ENCODE measurements around the gene KCNAB2.
A peak's percentile ranks its signal among the peaks of the same experiment; 100 is the strongest.
"Not testable (repeated sequence)": the region's sequence is repeated elsewhere in the genome, so short reads cannot be mapped to it uniquely, and the experiment has no call there.

The KCNAB2 gene

GRCh38 chr1:6010554-6010953, 35.1 kb upstream of the KCNAB2 start:
- DNase-seq (ENCODE audit: low read depth in 2 of 2) = no peak

- no peak for DNase-seq (ENCODE audit: low read depth in 2 of 2)
Measured at GRCh38 chr1:6011161-6011945, 34.3 kb upstream of the KCNAB2 start.

GRCh38 chr1:6011946-6012258, 33.8 kb upstream of the KCNAB2 start:
- no peak for DNase-seq (ENCODE audit: low read depth in 2 of 2)

GRCh38 chr1:6012529-6013318, 33.0 kb upstream of the KCNAB2 start:
- no peak for DNase-seq (ENCODE audit: low read depth in 2 of 2)

GRCh38 chr1:6013491-6013890, 32.2 kb upstream of the KCNAB2 start:
- DNase-seq (ENCODE audit: low read depth in 2 of 2) = no peak

- DNase-seq (ENCODE audit: low read depth in 2 of 2) = no peak
Measured at GRCh38 chr1:6014130-6014999, 31.3 kb upstream of the KCNAB2 start.

- DNase-seq (ENCODE audit: low read depth in 2 of 2) = no peak
Measured at GRCh38 chr1:6016191-6016865, 29.4 kb upstream of the KCNAB2 start.

- DNase-seq (ENCODE audit: low read depth in 2 of 2) = not testable (repeated sequence)
Measured at GRCh38 chr1:6017654-6018053, 28.0 kb upstream of the KCNAB2 start.

GRCh38 chr1:6019166-6019845, 26.4 kb upstream of the KCNAB2 start:
- DNase-seq (ENCODE audit: low read depth in 2 of 2) = no peak

GRCh38 chr1:6022193-6022592, 23.5 kb upstream of the KCNAB2 start:
- DNase-seq (ENCODE audit: low read depth in 2 of 2) = no peak

GRCh38 chr1:6023346-6023745, 22.3 kb upstream of the KCNAB2 start:
- DNase-seq (ENCODE audit: low read depth in 2 of 2) = no peak

GRCh38 chr1:6024376-6024775, 21.3 kb upstream of the KCNAB2 start:
- DNase-seq (ENCODE audit: low read depth in 2 of 2) = no peak

GRCh38 chr1:6025269-6026094, 20.2 kb upstream of the KCNAB2 start:
- DNase-seq (ENCODE audit: low read depth in 2 of 2) = no peak

GRCh38 chr1:6026095-6026809, 19.4 kb upstream of the KCNAB2 start:
- DNase-seq (ENCODE audit: low read depth in 2 of 2) = peak; percentile 93 to 94

- DNase-seq (ENCODE audit: low read depth in 2 of 2) = no peak
Measured at GRCh38 chr1:6027591-6027990, 18.1 kb upstream of the KCNAB2 start.

GRCh38 chr1:6028042-6028850, 17.4 kb upstream of the KCNAB2 start:
- peak; percentile 45 to 49 for DNase-seq (ENCODE audit: low read depth in 2 of 2)

GRCh38 chr1:6029351-6029750, 16.3 kb upstream of the KCNAB2 start:
- DNase-seq (ENCODE audit: low read depth in 2 of 2) = no peak

- DNase-seq (ENCODE audit: low read depth in 2 of 2) = no peak
Measured at GRCh38 chr1:6030132-6030531, 15.6 kb upstream of the KCNAB2 start.
